Activated naive CD8-positive, alpha-beta T cell treated with anti-CD3 and anti-CD28 coated beads, Interleukin-2, amount 50 U/mL, for 16 hours (primary cell): ENCODE results near the gene SLC9A9.

Experiments
- DNase-seq: peaks from one replicate; pipeline ENCODE4 v3.0.0-alpha.2; 2020; ENCODE audit warnings: low read depth, low spot score

SLC9A9 gene

GRCh38 chr3:143510601-143511000 lies 337.7 kb downstream of the SLC9A9 start:
- no peak for DNase-seq

GRCh38 chr3:143507735-143508580 lies 340.3 kb downstream of the SLC9A9 start:
- no peak for DNase-seq

GRCh38 chr3:143506190-143506589 lies 342.1 kb downstream of the SLC9A9 start:
- DNase-seq: no peak

GRCh38 chr3:143503325-143503885 lies 344.9 kb downstream of the SLC9A9 start:
- DNase-seq: no peak

- no peak for DNase-seq
Measured at GRCh38 chr3:143502081-143502480, 346.2 kb downstream of the SLC9A9 start.

DNA sequence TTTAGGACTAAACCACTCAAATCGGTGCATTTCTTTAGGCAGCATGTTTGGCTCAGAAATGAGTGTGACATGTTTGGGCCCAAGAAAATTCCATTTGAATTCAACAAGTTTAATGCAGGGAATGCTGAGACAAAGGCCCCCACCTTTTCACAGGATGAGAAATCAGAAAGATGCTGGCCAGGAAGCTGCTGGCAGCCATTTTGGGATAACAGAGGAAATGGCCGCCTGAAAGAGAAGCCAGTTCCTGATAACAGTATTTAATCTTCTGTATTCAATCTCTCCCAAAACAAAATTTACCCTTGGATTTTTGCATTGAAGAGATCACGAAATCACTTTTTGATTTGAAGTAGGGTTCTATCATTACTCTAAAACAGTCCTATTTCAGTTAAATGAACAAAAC lies 350.9 kb downstream of the SLC9A9 start:
- no peak for DNase-seq

DNA sequence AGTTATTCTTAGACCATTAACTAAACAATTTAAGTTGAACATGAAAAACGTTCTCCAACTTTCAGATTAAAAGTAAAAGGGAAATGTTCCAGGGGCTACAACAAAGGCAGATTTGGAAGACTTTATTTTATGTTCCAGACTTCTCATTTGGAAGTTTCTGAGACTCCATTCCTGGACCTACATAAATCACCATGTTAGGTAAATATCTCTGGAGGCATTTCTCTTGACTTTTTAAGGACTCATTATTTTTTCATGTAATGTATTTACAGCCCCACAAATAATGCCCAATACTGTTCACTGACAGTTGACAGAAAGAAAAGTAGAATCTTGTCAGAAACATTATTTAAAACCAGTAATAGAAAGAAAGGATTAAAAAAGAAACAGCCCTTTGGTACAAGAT lies 352.1 kb downstream of the SLC9A9 start:
- no peak for DNase-seq

DNA sequence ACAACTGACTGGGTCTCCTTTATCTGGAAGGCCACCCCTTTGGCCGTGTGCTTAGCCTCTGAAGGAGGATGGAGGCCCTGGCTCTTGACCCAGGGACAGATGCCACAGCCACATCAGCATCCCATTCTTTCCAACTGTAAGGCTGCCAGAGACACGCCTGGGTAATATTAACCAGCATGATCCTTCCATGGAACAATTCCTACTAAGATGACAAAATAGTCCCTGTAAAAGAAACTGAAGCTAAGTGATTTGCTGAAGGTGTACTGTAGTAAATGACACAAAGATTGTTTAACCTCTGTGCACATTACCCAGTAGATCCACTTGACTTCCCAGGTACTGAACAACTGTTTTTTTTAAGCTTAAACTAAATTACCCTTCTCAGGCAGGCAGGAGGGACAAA lies 352.7 kb downstream of the SLC9A9 start:
- DNase-seq: no peak

DNA sequence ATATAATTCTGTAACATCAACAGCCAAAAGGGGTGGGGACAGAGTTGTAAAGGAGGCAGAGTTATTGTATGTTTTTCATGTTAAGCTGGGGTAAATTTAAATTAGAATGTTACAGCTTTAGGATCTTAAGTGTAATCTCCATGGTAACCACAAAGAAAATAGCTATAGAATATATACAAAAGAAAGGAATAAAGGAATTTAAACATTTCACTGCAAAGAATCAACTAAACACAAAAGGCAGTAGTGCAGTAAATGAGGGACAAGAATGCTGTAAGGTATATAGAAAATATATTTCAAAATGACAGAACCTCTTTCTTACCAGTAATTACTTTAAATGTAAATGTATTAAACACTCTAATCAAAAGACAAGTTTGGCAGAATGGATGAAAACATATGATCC lies 361.7 kb downstream of the SLC9A9 start:
- no peak for DNase-seq

DNA sequence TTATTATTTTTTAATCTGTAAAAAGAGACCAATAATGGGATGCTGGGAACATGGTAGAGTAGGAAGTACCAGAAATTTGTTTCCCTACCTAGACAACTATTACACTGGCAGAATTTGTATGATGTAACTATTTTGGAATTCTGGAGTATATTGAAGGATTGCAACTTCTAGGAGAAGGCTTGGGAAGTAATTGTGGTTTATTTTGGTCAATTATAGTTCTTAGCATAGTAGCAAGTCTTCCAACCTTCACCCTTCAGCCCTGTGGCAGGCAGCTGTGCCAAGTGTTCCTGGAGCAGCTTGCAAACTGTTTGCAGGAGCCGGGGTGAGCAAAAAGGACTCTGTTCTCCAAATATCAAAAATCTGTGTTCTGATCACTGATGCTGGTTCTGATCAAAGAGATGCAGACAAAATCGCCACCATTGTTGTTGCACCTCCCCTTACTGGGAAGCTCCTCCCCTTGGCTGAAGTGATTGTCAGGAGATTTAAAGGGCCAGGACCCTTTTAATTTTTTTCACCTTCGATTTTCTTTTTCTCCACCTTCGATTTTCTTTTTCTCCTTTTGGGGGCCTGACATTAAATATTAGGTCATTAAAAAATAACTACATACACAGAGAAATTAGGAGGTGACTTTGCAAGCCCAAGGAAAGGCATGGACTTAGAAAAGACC lies 363.3 kb downstream of the SLC9A9 start:
- no peak for DNase-seq

- no peak for DNase-seq
Measured at GRCh38 chr3:143483214-143483613, 365.1 kb downstream of the SLC9A9 start.

- no peak for DNase-seq
Measured at GRCh38 chr3:143482106-143483088, 365.9 kb downstream of the SLC9A9 start.

DNA sequence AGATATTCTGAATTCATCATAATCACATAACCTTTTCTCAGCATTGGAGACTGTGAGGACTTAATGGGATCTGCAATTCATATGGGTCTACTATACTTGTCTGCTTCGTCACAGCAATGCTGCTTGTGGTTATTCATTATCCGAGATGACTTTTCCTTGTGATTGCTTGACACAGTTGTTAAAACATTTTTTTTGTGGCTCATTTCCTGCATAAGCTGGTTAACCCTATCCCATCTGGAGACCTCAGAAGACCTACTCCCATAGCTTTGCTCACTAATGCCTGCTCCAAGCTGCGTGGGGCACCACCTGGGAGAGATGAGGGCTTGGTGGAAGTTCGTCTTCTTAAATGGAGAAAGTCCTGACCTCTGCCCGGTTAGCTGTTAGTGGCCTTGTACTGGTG lies 367.9 kb downstream of the SLC9A9 start:
- DNase-seq: no peak

GRCh38 chr3:143479727-143480126 lies 368.5 kb downstream of the SLC9A9 start:
- DNase-seq: no peak

GRCh38 chr3:143478115-143478693 lies 370.1 kb downstream of the SLC9A9 start:
- DNase-seq: no peak

GRCh38 chr3:143476965-143477640 lies 371.2 kb downstream of the SLC9A9 start:
- no peak for DNase-seq

GRCh38 chr3:143475981-143476380 lies 372.3 kb downstream of the SLC9A9 start:
- no peak for DNase-seq

DNA sequence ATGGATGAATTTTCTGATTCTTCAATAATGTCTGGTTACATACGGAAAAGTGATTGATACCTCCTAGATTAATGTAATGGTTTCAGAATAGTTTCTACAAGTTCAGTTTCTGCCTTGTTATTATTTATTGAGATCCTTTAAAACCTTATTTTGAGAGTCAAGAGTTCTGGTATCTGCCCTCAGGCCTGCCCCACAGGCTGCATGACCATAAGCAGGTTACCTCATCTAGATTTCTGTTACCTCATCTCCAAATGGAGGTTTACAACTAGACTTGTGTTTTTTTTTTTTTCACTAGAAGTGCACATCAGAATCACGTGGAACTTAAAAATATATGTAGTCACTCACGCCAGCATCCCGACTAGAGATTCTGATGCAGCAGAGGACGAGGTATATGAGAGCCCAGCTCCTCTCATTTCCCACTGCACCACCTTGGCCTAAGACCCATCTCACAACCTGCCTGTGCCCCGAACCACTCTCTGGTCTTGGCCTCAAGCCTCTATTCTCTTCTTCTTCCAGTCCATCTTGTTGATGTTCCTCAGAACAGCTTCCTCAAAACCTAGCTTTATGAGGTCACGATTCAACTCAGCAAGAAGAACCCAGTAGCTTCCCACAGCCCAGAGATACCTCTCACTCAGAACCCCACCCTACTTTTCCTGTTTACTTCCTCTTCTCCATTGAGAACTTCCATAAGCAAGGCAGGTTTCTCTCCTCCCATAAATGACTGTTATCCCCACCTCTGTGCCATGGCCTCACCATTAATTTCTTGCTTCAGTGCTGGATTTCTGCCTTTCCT lies 375.3 kb downstream of the SLC9A9 start:
- no peak for DNase-seq

GRCh38 chr3:143471705-143472104 lies 376.6 kb downstream of the SLC9A9 start:
- DNase-seq: no peak

- no peak for DNase-seq
Measured at GRCh38 chr3:143469159-143469558, 379.1 kb downstream of the SLC9A9 start.
